ENCODE data around the gene CFAP97D2.

CFAP97D2 gene

GRCh38 chr13:114200399-114200911 lies 21.4 kb downstream of the CFAP97D2 start:
- DNase-seq (ENCODE audit: low spot score), result no peak

- DNase-seq (ENCODE audit: low spot score), result no peak
Observed at GRCh38 chr13:114202581-114202980, 23.5 kb downstream of the CFAP97D2 start.

DNA sequence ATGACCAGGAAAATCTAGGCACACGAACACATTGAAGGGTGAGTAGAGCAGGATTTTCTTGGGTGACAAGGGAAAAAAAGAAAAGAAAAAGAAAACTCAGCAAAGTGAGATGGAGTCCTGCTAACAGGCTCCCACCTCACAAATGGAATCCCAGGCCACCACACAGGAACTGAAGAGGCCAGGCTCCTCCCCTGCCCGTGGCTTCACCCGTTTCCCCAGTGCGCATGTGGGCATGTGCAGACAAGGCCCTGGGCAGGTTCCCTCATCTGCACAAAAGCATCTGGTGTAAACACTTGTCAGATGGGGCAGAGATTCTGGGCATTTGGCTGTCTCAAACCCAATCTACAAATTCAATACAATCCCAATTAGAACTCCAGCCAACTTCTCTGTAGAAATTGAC lies 24.5 kb downstream of the CFAP97D2 start:
- no peak for DNase-seq (ENCODE audit: low spot score)

DNA sequence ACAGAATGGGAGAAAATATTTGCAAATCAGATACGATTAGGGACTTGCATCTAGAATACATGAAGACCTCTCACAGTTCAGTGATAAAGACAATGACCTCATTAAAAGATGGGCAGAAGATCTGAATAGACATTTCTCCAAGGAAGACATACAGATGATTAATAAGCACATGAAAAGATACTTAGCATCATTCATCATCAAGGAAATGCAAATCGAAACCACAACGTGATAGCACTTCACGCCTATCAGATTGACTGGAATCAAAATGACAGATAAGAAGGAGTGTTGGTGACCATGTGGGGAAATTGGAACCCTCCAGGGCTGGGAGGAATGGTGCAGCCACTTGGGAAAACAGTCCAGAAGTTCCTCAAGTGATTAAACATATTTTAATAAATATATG lies 25.8 kb downstream of the CFAP97D2 start:
- DNase-seq (ENCODE audit: low spot score), result no peak

DNA sequence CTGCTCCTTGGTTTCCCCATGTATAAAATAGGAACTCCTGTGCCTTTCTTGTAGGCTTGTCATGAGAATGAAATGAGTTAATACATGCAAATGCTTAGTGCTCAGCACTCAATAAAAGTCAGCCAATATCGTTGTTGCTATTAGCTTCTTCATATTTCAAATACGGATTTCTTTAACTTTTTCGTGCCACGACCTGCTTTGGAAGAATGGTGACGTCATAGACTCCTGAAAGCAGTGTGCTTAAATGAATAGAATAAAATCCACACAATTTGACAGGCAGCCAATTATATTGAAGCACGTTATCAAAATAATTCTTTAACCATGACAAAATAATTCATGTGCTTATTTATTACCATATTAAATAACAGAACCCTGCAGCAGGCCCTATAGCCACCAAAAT lies 29.1 kb downstream of the CFAP97D2 start:
- no peak for DNase-seq (ENCODE audit: low spot score)

- DNase-seq (ENCODE audit: low spot score), result no peak
Observed at GRCh38 chr13:114211446-114212157, 32.5 kb downstream of the CFAP97D2 start.

- DNase-seq (ENCODE audit: low spot score), result no peak
Observed at GRCh38 chr13:114212158-114212495, 33.1 kb downstream of the CFAP97D2 start.

- DNase-seq (ENCODE audit: low spot score), result no peak
Observed at GRCh38 chr13:114213980-114214379, 34.9 kb downstream of the CFAP97D2 start.

GRCh38 chr13:114219392-114219791 lies 40.3 kb downstream of the CFAP97D2 start:
- DNase-seq (ENCODE audit: low spot score), result no peak

GRCh38 chr13:114222461-114222968 lies 43.5 kb downstream of the CFAP97D2 start:
- no peak for DNase-seq (ENCODE audit: low spot score)

DNA sequence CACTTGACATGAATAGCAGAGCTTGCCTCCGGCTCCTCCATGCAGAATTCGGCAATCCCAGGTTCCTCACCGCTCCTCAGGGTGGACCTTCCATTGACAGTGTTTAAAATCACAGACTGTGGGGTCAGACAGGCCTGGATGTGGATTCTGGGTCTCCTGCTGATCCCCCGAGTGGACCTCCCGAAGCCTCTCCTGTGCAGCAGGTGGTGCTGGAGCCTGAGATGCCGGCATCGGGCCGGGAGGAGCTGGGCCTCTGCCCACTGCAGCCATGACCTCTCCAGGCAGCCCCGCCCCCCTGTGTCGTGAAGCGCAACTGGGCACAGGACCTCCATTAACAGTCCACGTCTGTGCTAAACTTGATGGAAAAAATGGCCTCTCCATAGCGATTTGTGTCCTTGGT lies 45.1 kb downstream of the CFAP97D2 start:
- no peak for DNase-seq (ENCODE audit: low spot score)

- DNase-seq (ENCODE audit: low spot score), result no peak
Observed at GRCh38 chr13:114225610-114226009, 46.6 kb downstream of the CFAP97D2 start.

- no peak for DNase-seq (ENCODE audit: low spot score)
Observed at GRCh38 chr13:114226088-114226487, 47.0 kb downstream of the CFAP97D2 start.

DNA sequence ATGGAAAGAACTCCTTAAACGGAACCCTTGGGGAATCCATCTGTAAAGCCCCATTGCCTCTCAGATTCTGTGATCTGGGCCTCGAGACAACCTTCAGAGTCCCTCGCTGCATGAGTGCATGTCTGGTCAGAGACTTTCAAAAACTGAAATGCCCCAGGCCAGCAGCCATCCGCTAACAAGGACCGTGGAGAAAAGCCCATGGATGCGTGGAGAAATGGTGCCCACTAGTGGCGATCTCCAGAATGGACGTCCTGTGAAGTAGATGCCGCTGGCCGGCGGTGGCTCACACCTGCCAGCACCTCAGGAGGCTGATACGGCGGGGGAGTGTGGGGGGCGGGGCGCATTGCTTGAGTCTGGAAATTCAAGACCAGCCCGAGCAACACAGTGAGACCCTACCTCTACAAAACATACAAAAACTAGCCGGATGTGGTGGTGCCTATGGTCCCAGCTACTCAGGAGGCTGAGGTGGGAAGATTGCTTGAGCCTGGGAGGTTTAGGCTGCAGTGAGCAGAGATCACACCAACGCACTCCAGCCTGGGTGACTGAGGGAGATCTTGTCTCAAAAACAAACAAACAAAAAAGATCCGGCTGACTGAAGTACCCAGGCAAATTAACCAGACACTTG lies 47.8 kb downstream of the CFAP97D2 start:
- peak; percentile 90 for DNase-seq (ENCODE audit: low spot score)

GRCh38 chr13:114227528-114227927 lies 48.5 kb downstream of the CFAP97D2 start:
- no peak for DNase-seq (ENCODE audit: low spot score)

DNA sequence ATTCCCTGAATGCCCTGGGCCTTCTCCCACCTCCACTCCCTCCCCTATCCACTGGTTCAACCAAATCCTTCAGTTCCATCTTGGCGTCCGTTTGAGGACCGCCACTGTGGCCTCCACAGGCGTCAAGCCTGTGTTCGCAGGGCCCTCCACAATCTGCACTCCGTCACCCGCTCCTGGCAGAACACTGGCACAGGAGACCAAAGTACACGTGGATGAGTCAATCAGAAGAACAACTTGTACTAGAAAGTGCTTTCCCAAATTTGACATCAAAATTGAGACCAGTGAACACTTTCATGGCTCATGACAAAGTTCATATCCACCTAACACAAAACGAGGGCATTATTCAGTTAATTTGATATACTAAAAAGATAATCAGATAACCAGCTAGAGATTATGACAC lies 49.1 kb downstream of the CFAP97D2 start:
- DNase-seq (ENCODE audit: low spot score), result no peak

GRCh38 chr13:114229506-114229905 lies 50.4 kb downstream of the CFAP97D2 start:
- peak; percentile 52 for DNase-seq (ENCODE audit: low spot score)

GRCh38 chr13:114230117-114230516 lies 51.1 kb downstream of the CFAP97D2 start:
- DNase-seq (ENCODE audit: low spot score), result no peak

DNA sequence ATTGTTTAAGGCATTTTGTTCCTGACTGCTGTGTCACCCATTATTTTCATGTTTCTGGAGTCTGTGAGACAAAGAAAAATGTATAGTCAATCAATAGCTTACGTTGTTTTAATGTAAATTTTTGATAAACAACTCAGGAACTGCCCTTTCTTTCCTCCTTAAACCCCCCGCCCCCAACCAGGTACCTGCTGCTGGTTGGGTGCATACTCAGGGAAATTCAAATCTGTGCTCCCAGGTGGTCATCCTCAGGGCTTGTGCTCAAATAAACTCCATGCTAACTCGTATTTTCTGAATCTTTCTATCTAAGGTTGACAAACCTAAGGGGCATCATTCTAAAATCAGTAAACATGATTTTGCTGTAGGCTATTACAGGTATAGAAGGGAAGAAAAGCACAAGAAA lies 51.5 kb downstream of the CFAP97D2 start:
- DNase-seq (ENCODE audit: low spot score), result no peak

DNA sequence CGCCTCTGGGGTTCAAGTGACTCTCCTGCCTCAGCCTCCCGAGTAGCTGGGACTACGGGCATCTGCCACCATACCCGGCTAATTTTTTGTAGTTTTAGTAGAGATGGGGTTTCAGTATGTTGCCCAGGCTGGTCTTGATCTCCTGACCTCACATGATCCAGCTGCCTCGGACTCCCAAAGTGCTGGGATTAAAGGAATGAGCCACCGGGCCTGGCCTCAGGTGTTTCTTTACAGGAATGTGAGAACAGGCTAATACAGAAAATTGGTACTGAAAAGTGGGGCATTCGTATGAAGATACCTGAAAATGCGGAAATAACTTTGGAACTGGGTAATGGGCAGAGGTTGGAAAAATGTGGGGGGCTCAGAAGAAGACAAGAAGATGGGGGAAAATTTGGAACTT lies 52.8 kb downstream of the CFAP97D2 start:
- DNase-seq (ENCODE audit: low spot score), result no peak

GRCh38 chr13:114234266-114234644 lies 55.2 kb downstream of the CFAP97D2 start:
- no peak for DNase-seq (ENCODE audit: low spot score)

- DNase-seq (ENCODE audit: low spot score), result peak; percentile 97
Observed at GRCh38 chr13:114234645-114235421, 55.8 kb downstream of the CFAP97D2 start, which contains the start of gene CDC16. Gene CDC16, plus strand, starts transcription at chr13:114234897. Its CDS starts 188 bp downstream, at chr13:114235085.

DNA sequence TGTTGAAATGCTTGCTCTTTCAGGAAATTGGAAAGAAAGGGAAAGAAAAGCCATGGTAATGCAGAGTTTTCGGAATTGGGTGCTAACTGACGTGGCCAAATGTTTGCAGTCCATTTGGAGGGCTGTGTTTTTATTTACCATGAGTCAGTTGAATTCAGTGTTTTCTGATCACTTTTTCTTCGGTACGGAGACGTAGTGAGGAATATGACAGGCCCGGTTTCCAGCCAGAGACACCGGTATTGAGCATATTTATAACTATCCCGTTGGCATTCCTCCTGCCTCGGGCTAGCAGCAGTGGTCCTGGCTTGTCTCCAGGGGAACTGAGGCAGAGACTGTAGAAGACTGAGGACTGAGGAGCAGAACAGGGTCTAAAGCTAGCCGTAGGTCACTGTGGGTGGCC lies 56.6 kb downstream of the CFAP97D2 start:
- DNase-seq (ENCODE audit: low spot score), result no peak
